Neural cell (in vitro differentiated cells): ENCODE data around the gene CDK15. TPM values are rescaled to one million over a fixed set of nuclear protein-coding genes. Genes with fewer than 3 reads are reported as not detected.
A peak's percentile ranks its signal among the peaks of the same experiment; 100 is the strongest.

Source experiments
- H2AFZ ChIP-seq: fragments of 200-600, 300-800 bp; sonication (generic), shearing (Covaris generic); 2 replicates; pipeline ENCODE4 v1.6.0; 2014; ENCODE audit warnings: low read depth, mild to moderate bottlenecking, antibody characterized with exemption, low read length, moderate library complexity
- H3F3A ChIP-seq: fragments of 200-600 bp; shearing (Covaris generic); 2 replicates; pipeline ENCODE4 v1.6.1; 2016; ENCODE audit warnings: mild to moderate bottlenecking, moderate library complexity, mixed read lengths, antibody characterized with exemption, low read length; ENCODE audit not compliant: insufficient read depth, poor library complexity, severe bottlenecking
- H3K27ac ChIP-seq: fragments of 200-600, 300-800 bp; sonication (generic), shearing (Covaris generic); 2 replicates; pipeline ENCODE4 v1.5.1; 2014; ENCODE audit warnings: mild to moderate bottlenecking, low read length, moderate library complexity
- H3K27me3 ChIP-seq: fragments of 300-800, 200-600 bp; sonication (generic), shearing (Covaris generic); 2 replicates; pipeline ENCODE4 v1.6.0; 2014; ENCODE audit warnings: mild to moderate bottlenecking, low read depth, low read length, moderate library complexity; ENCODE audit not compliant: insufficient read depth
- H3K36me3 ChIP-seq: fragments of 300-800, 200-600 bp; sonication (generic), shearing (Covaris generic); 2 replicates; pipeline ENCODE4 v1.5.1; 2014; ENCODE audit warnings: mild to moderate bottlenecking, antibody characterized with exemption, low read length, moderate library complexity; ENCODE audit not compliant: insufficient read depth
- H3K4me2 ChIP-seq: fragments of 300-800, 200-600 bp; sonication (generic), shearing (Covaris generic); 2 replicates; pipeline ENCODE4 v1.6.0; 2014; ENCODE audit warnings: mild to moderate bottlenecking, low read length
- H3K4me3 ChIP-seq: fragments of 300-800, 200-600 bp; sonication (generic), shearing (Covaris generic); 2 replicates; pipeline ENCODE4 v1.5.1; 2014; ENCODE audit warnings: mild to moderate bottlenecking, low read length, moderate library complexity
- H3K79me2 ChIP-seq: fragments of 200-600 bp; shearing (Covaris generic); replicated peaks from 2 replicates; pipeline ENCODE4 v1.6.0; 2014; ENCODE audit warnings: mild to moderate bottlenecking, low read length, moderate library complexity; ENCODE audit not compliant: insufficient read depth
- H3K9ac ChIP-seq: fragments of 300-800, 200-600 bp; sonication (generic), shearing (Covaris generic); 2 replicates; pipeline ENCODE4 v1.6.1; 2016; ENCODE audit warnings: mild to moderate bottlenecking, low read length, mixed read lengths
- H3K9me2 ChIP-seq: fragments of 200-600 bp; shearing (Covaris generic); 2 replicates; pipeline ENCODE4 v1.6.1; 2016; ENCODE audit warnings: mild to moderate bottlenecking, low read length, mixed read lengths; ENCODE audit not compliant: insufficient read depth
- H3K9me3 ChIP-seq: fragments of 200-600, 300-800 bp; sonication (generic), shearing (Covaris generic); 2 replicates; pipeline ENCODE4 v1.6.1; 2016; ENCODE audit warnings: mild to moderate bottlenecking, mixed run types, low read length, moderate library complexity, mixed read lengths
- H4K20me1 ChIP-seq: fragments of 200-600 bp; shearing (Covaris generic); 2 replicates; pipeline ENCODE4 v1.6.1; 2016; ENCODE audit warnings: mild to moderate bottlenecking, mixed run types; ENCODE audit not compliant: insufficient read depth
- EP300 ChIP-seq: fragments of 450-650 bp; conservative IDR thresholded peaks from 2 replicates; pipeline ENCODE4 v1.6.1; 2014; ENCODE audit warnings: antibody characterized with exemption, mild to moderate bottlenecking, moderate library complexity; ENCODE audit not compliant: poor library complexity, severe bottlenecking
- EZH2 ChIP-seq: fragments of 200-600, 300-800 bp; shearing (Covaris generic), sonication (generic); IDR thresholded peaks from 2 replicates; pipeline ENCODE4 v1.6.1; 2014; ENCODE audit warnings: antibody characterized with exemption, low read length, borderline replicate concordance, mild to moderate bottlenecking; ENCODE audit not compliant: insufficient read depth, poor library complexity, severe bottlenecking
- MXI1 ChIP-seq: fragments of 450-650 bp; conservative IDR thresholded peaks from 2 replicates; pipeline ENCODE4 v1.6.1; 2014; ENCODE audit warnings: antibody characterized with exemption, mild to moderate bottlenecking; ENCODE audit not compliant: poor library complexity, severe bottlenecking
- POLR2AphosphoS5 ChIP-seq: IDR thresholded peaks from 2 replicates; pipeline ENCODE4 v1.6.1; 2012
- RAD21 ChIP-seq: fragments of 450-650 bp; conservative IDR thresholded peaks from 2 replicates; pipeline ENCODE4 v1.6.1; 2014; ENCODE audit warnings: antibody characterized with exemption, mild to moderate bottlenecking, moderate library complexity
- SMC3 ChIP-seq: fragments of 450-650 bp; conservative IDR thresholded peaks from 2 replicates; pipeline ENCODE4 v1.6.1; 2014; ENCODE audit warnings: antibody characterized with exemption, mild to moderate bottlenecking, moderate library complexity; ENCODE audit not compliant: poor library complexity
- TAF1 ChIP-seq: IDR thresholded peaks from 2 replicates; pipeline ENCODE4 v1.6.1; 2012; ENCODE audit warnings: low read depth
- polyA plus RNA-seq: library from polyadenylated mRNA; depleted of rRNA; stranded (reverse); fragments of >200 nt; gene quantifications from 2 replicates; pipeline ENCODE4 v1.2.3, GENCODE V29; 2014
- TF ChIP-seq, protein P1 (sequence below): IDR thresholded peaks from 2 replicates; pipeline ENCODE4 v1.6.1; 2012; ENCODE audit warnings: borderline replicate concordance
- TF ChIP-seq, protein P2 (sequence below): fragments of 450-650 bp; IDR thresholded peaks from 2 replicates; pipeline ENCODE4 v1.5.1; 2014; ENCODE audit warnings: antibody characterized with exemption, mild to moderate bottlenecking, moderate library complexity; ENCODE audit not compliant: poor library complexity, severe bottlenecking

CDK15 gene
- polyA plus RNA-seq, 1 donor from 2014 or later: 0.09 TPM

DNA sequence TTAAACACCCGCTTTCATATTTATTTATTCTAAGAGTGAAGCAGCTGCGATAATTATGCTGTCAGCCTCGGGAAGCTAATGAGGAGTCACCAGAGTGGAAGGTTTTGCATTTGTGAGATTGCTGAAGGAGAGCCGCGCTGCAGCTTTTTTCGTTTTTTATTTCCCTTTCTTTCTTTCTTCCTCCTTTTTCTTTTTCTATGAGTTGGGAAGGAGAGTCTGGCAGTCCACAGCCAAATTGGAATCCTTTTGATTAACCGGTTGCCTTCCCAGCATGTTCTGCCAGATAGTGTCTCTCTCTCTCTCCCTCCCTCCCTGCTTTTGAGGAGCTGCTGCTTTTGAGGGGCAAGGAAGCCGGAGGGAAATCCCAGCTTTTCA lies 82.1 kb downstream of the CDK15 start:
- H3K27me3 ChIP-seq: no peaks in the 10 kb centered on the region
- peaks cover 4% of the 10 kb centered on the region for H3F3A ChIP-seq
- H3K79me2 ChIP-seq: no peaks in the 10 kb centered on the region
- H4K20me1 ChIP-seq: no peaks in the 10 kb centered on the region
- H3K36me3 ChIP-seq: no peaks in the 10 kb centered on the region
- TF ChIP-seq, protein P1, sequence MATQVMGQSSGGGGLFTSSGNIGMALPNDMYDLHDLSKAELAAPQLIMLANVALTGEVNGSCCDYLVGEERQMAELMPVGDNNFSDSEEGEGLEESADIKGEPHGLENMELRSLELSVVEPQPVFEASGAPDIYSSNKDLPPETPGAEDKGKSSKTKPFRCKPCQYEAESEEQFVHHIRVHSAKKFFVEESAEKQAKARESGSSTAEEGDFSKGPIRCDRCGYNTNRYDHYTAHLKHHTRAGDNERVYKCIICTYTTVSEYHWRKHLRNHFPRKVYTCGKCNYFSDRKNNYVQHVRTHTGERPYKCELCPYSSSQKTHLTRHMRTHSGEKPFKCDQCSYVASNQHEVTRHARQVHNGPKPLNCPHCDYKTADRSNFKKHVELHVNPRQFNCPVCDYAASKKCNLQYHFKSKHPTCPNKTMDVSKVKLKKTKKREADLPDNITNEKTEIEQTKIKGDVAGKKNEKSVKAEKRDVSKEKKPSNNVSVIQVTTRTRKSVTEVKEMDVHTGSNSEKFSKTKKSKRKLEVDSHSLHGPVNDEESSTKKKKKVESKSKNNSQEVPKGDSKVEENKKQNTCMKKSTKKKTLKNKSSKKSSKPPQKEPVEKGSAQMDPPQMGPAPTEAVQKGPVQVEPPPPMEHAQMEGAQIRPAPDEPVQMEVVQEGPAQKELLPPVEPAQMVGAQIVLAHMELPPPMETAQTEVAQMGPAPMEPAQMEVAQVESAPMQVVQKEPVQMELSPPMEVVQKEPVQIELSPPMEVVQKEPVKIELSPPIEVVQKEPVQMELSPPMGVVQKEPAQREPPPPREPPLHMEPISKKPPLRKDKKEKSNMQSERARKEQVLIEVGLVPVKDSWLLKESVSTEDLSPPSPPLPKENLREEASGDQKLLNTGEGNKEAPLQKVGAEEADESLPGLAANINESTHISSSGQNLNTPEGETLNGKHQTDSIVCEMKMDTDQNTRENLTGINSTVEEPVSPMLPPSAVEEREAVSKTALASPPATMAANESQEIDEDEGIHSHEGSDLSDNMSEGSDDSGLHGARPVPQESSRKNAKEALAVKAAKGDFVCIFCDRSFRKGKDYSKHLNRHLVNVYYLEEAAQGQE: no peak
- TF ChIP-seq, protein P2, sequence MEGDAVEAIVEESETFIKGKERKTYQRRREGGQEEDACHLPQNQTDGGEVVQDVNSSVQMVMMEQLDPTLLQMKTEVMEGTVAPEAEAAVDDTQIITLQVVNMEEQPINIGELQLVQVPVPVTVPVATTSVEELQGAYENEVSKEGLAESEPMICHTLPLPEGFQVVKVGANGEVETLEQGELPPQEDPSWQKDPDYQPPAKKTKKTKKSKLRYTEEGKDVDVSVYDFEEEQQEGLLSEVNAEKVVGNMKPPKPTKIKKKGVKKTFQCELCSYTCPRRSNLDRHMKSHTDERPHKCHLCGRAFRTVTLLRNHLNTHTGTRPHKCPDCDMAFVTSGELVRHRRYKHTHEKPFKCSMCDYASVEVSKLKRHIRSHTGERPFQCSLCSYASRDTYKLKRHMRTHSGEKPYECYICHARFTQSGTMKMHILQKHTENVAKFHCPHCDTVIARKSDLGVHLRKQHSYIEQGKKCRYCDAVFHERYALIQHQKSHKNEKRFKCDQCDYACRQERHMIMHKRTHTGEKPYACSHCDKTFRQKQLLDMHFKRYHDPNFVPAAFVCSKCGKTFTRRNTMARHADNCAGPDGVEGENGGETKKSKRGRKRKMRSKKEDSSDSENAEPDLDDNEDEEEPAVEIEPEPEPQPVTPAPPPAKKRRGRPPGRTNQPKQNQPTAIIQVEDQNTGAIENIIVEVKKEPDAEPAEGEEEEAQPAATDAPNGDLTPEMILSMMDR: no peak
- TF ChIP-seq MXI1 (no peak), EZH2 (no peak)
- H3K9me3 ChIP-seq: no peaks in the 10 kb centered on the region
- H3K9ac ChIP-seq: peak overlapping the region; percentile 24
- no peak overlapping the region for H2AFZ ChIP-seq
- no peaks in the 10 kb centered on the region for H3K9me2 ChIP-seq
- H3K27ac ChIP-seq: peak overlapping the region; percentile 42
- peak overlapping the region; percentile 57 for H3K4me3 ChIP-seq
- peak overlapping the region; percentile 46 for H3K4me2 ChIP-seq

DNA sequence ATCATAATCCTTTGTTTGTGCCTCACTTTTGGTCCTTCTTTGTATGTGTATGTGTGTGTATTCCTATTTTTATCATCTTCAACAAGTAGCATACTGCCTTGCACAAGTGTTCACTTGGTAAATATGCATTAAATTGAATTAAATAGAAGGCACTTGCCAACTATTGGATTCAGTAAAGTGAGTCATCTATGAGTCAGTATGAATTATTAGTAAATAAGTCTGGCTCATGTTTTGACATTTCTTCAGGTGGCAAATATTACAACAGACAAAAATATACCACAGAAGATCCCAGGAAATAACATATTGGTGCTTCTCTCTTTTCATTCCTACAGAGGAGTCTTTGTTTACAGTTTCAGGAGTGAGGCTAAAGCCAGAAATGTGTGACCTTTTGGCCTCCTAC lies 84.1 kb downstream of the CDK15 start:
- no peak overlapping the region for H3K4me2 ChIP-seq
- no peak overlapping the region for H3K4me3 ChIP-seq
- no peaks in the 10 kb centered on the region for H3K9me3 ChIP-seq
- peaks cover 4% of the 10 kb centered on the region for H3F3A ChIP-seq
- no peaks in the 10 kb centered on the region for H3K27me3 ChIP-seq
- no peak overlapping the region for H2AFZ ChIP-seq
- no peaks in the 10 kb centered on the region for H3K36me3 ChIP-seq
- no peak for TF ChIP-seq SMC3
- no peak for TF ChIP-seq MXI1
- TF ChIP-seq, protein P2: no peak
- no peak for TF ChIP-seq EZH2
- TF ChIP-seq TAF1: no peak
- TF ChIP-seq, protein P1: no peak
- TF ChIP-seq EP300: no peak
- TF ChIP-seq POLR2AphosphoS5: no peak
- TF ChIP-seq RAD21: no peak
- no peaks in the 10 kb centered on the region for H3K79me2 ChIP-seq
- no peak overlapping the region for H3K27ac ChIP-seq
- no peaks in the 10 kb centered on the region for H3K9me2 ChIP-seq
- no peaks in the 10 kb centered on the region for H4K20me1 ChIP-seq
- no peak overlapping the region for H3K9ac ChIP-seq
